ENCODE measurements around the gene OR10A2. TPM values are rescaled to one million over a fixed set of nuclear protein-coding genes. Genes with fewer than 3 reads are reported as not detected.

Gene OR10A2
- total RNA-seq, 1 donor from 2014 or later = not detected

- Mint-ChIP-seq H3K9me3 (ENCODE audit: unreplicated experiment) (no peaks in the 10 kb centered on the region), H3K4me3 (ENCODE audit: unreplicated experiment) (no peak overlapping the region), H3K27me3 (ENCODE audit: unreplicated experiment) (no peaks in the 10 kb centered on the region), H3K27ac (ENCODE audit: unreplicated experiment) (no peak overlapping the region), H3K36me3 (ENCODE audit: low read depth, unreplicated experiment) (peaks cover 1% of the 10 kb centered on the region), H3K4me1 (ENCODE audit: unreplicated experiment) (no peaks in the 10 kb centered on the region)
- DNase-seq (ENCODE audit: low spot score) = no peak
- TF ChIP-seq CTCF (IDR thresholded peaks at IDR 0.05; ENCODE audit: unreplicated experiment) = no peak
Observed at GRCh38 chr11:6825231-6825744, 37.6 kb upstream of the OR10A2 start.

- Mint-ChIP-seq H3K4me3 (ENCODE audit: unreplicated experiment) (no peak overlapping the region), H3K9me3 (ENCODE audit: unreplicated experiment) (no peaks in the 10 kb centered on the region), H3K27ac (ENCODE audit: unreplicated experiment) (no peak overlapping the region), H3K27me3 (ENCODE audit: unreplicated experiment) (no peaks in the 10 kb centered on the region), H3K4me1 (ENCODE audit: unreplicated experiment) (no peaks in the 10 kb centered on the region), H3K36me3 (ENCODE audit: low read depth, unreplicated experiment) (no peaks in the 10 kb centered on the region)
- no peak for DNase-seq (ENCODE audit: low spot score)
- no peak for TF ChIP-seq CTCF (IDR thresholded peaks at IDR 0.05; ENCODE audit: unreplicated experiment)
Observed at GRCh38 chr11:6828103-6828502, 34.8 kb upstream of the OR10A2 start.

GRCh38 chr11:6833356-6833755 is 29.5 kb upstream of the OR10A2 start:
- no peak overlapping the region for H3K27ac Mint-ChIP-seq (ENCODE audit: unreplicated experiment)
- no peaks in the 10 kb centered on the region for H3K4me1 Mint-ChIP-seq (ENCODE audit: unreplicated experiment)
- no peak for DNase-seq (ENCODE audit: low spot score)
- H3K36me3 Mint-ChIP-seq (ENCODE audit: low read depth, unreplicated experiment) = no peaks in the 10 kb centered on the region
- no peaks in the 10 kb centered on the region for H3K27me3 Mint-ChIP-seq (ENCODE audit: unreplicated experiment)
- H3K9me3 Mint-ChIP-seq (ENCODE audit: unreplicated experiment) = no peaks in the 10 kb centered on the region
- no peak overlapping the region for H3K4me3 Mint-ChIP-seq (ENCODE audit: unreplicated experiment)
- TF ChIP-seq CTCF (IDR thresholded peaks at IDR 0.05; ENCODE audit: unreplicated experiment) = no peak

GRCh38 chr11:6834021-6834420 is 28.8 kb upstream of the OR10A2 start:
- Mint-ChIP-seq H3K27me3 (ENCODE audit: unreplicated experiment) (no peaks in the 10 kb centered on the region), H3K9me3 (ENCODE audit: unreplicated experiment) (no peaks in the 10 kb centered on the region), H3K4me3 (ENCODE audit: unreplicated experiment) (no peak overlapping the region), H3K27ac (ENCODE audit: unreplicated experiment) (no peak overlapping the region), H3K4me1 (ENCODE audit: unreplicated experiment) (no peaks in the 10 kb centered on the region), H3K36me3 (ENCODE audit: low read depth, unreplicated experiment) (no peaks in the 10 kb centered on the region)
- DNase-seq (ENCODE audit: low spot score) = no peak
- no peak for TF ChIP-seq CTCF (IDR thresholded peaks at IDR 0.05; ENCODE audit: unreplicated experiment)

- H3K9me3 Mint-ChIP-seq (ENCODE audit: unreplicated experiment) = peaks cover 4% of the 10 kb centered on the region
- no peak for TF ChIP-seq CTCF (IDR thresholded peaks at IDR 0.05; ENCODE audit: unreplicated experiment)
- peaks cover 9% of the 10 kb centered on the region for H3K4me1 Mint-ChIP-seq (ENCODE audit: unreplicated experiment)
- no peak for DNase-seq (ENCODE audit: low spot score)
- H3K27me3 Mint-ChIP-seq (ENCODE audit: unreplicated experiment) = no peaks in the 10 kb centered on the region
- no peak overlapping the region for H3K4me3 Mint-ChIP-seq (ENCODE audit: unreplicated experiment)
- H3K36me3 Mint-ChIP-seq (ENCODE audit: low read depth, unreplicated experiment) = peaks cover 11% of the 10 kb centered on the region
- H3K27ac Mint-ChIP-seq (ENCODE audit: unreplicated experiment) = no peak overlapping the region
Observed at GRCh38 chr11:6841694-6842093, 21.2 kb upstream of the OR10A2 start.
